Activated gamma-delta T cell treated with anti-CD3 and anti-CD28 coated beads, Interleukin-2, amount 50 U/mL, for 16 hours (primary cell): ENCODE data around the gene LNPEP.

Experiments used
- DNase-seq: peaks from one replicate; pipeline ENCODE4 v3.0.0-alpha.2; 2020; ENCODE audit warnings: low read depth

Gene LNPEP

GRCh38 chr5:96961053-96961452, 25.2 kb downstream of the LNPEP start:
- DNase-seq, result no peak

- DNase-seq, result no peak
These were observed 26.7 kb downstream of the LNPEP start for GRCh38 chr5:96962540-96962991.

GRCh38 chr5:96963267-96963666, 27.4 kb downstream of the LNPEP start:
- DNase-seq, result no peak

GRCh38 chr5:96966801-96967200, 30.9 kb downstream of the LNPEP start:
- no peak for DNase-seq

- no peak for DNase-seq
These were observed 31.5 kb downstream of the LNPEP start for GRCh38 chr5:96967400-96967799.

GRCh38 chr5:96968074-96968473, 32.2 kb downstream of the LNPEP start:
- no peak for DNase-seq

GRCh38 chr5:96968614-96969013, 32.7 kb downstream of the LNPEP start:
- no peak for DNase-seq

DNA sequence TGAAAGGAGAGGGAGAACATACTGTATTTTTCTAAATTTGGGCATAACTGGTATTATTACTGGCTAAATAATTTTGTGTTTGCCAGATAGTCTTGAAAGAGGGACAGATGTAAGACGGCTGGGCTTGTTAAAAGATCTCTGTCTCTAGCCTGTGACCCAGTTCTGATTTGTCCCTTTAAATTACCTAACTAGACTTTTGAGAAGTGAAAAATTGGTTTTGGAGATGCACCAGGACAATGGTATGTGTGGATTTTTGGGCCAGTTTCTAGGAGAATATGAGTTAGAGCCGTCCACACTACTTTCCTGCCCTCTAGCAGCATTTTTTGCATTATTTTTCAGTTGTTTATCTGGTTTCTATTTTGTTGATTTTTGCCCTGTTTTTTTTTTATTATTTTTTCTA, 33.5 kb downstream of the LNPEP start:
- DNase-seq, result no peak

- DNase-seq, result no peak
These were observed 36.9 kb downstream of the LNPEP start for GRCh38 chr5:96972599-96973334.

GRCh38 chr5:96973532-96974401, 37.9 kb downstream of the LNPEP start:
- no peak for DNase-seq

DNA sequence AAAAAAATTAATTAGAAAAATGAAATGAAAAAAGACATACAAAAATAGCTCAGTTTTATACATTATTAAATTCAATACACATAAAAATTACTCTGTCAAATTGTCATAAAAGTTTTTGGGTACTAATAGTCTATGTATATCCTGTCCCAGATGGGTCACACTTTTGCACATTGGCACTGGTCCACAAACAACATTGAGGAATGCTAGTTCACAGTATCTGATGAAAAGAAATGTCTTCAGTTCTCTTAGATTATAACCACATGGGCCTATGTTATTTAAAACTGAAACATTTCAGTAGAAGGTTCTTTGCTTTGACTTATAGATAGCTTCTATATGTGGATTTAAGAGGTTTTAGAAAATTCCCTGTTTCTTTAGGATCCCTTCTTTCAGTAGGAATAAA, 39.8 kb downstream of the LNPEP start:
- DNase-seq, result no peak

GRCh38 chr5:96977228-96977627, 41.3 kb downstream of the LNPEP start:
- no peak for DNase-seq

DNA sequence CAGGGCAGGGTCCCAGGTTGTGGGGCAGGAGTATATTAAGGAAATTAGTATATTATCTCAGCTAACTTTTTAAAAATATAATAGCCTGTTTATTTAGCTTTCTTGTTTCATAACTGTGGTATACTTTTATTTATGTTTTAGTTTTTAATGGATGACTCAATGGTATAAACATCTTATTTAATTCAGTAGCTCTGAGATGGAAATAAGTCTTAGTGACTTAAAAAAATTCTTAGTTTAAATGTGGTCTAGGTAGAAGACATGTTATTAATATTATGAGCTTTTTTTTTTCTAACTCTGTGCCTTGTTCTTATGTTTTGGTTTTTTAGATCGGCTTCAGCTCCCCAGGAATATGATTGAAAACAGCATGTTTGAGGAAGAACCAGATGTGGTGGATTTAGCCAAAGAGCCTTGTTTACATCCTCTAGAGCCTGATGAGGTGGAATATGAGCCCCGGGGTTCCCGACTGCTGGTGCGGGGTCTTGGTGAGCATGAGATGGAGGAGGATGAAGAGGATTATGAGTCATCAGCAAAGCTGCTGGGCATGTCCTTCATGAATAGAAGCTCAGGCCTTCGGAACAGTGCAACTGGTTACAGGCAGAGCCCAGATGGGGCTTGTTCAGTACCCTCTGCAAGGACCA, 43.1 kb downstream of the LNPEP start:
- DNase-seq, result no peak

DNA sequence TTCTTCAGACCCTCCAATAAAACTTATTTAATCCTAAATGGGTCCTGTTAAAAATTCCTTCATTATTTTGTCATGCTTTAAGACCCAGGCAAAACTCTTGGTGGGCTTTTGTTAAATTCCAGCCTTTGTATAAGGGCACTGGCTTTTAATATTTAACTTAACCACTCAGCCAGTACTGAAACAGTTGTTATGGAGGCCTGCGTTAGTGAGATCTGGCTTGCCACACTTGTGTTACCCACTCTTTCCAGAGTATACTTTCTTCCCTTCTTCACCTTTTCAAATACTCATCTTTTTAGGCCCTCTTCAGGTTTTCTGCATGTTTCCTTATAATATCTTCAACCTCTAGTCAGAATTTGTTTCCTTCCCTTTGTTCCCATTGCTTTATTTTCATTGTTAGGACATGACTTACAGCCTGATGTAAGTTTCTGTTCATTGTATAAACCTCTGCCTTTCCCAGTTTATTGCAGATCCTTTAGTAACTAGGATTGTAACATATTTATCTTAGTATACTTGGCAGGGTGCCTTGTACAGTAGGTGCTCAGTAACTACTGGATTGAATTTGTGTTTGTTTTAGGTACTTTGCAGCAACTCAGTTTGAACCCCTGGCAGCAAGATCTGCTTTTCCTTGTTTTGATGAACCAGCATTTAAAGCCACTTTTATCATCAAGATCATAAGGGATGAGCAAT, 48.8 kb downstream of the LNPEP start:
- no peak for DNase-seq

DNA sequence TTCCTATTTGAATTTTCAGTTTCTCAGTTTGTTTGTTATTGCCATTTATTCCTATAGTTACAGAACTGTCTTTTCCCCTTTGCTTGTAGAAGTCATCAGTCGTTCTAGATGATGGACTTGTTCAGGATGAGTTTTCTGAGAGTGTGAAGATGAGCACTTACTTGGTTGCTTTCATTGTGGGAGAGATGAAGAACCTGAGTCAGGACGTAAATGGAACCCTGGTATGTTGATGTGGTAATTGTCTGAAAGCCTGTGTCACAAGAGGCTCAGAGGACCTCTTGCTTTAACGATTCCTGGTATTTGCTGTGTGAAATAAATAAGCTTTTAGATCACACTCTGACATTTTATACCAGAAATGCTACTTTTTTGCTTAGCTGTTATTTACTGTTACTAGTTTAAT, 50.6 kb downstream of the LNPEP start:
- no peak for DNase-seq

- no peak for DNase-seq
These were observed 54.2 kb downstream of the LNPEP start for GRCh38 chr5:96990102-96990501.

DNA sequence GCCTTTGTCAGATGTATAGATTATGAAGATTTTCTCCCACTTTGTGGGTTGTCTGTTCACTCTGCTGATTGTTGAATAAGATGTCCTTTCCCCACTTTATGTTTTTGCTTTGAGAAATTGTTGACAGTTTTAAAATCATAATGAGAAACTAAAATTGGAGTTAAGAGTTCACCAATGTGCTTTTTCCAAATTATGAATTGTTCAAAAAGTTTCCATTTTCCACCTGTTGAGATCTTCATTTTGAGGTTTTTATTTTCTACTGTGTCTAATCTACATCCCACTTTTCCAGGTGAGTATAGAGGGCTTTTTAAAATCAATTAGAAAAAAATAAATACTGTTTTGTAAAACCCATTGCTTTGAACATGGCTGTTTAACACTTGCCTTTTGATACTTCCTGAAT, 55.8 kb downstream of the LNPEP start:
- DNase-seq, result no peak

DNA sequence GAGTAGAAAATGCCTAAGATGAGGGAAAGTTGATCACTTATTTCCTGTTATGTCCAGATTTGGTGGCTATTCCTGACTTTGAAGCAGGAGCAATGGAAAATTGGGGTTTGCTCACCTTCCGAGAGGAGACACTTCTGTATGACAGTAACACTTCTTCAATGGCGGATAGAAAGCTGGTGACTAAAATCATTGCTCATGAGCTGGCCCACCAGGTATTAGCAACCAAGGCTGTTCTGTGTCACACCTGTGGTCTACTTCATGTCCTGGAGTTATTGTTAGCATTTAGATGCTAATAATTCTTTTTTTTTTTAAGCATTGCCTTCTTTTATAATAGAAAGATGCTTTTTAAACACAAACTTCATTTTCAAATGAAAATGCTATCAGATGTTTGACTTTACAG, 57.9 kb downstream of the LNPEP start:
- DNase-seq, result no peak

DNA sequence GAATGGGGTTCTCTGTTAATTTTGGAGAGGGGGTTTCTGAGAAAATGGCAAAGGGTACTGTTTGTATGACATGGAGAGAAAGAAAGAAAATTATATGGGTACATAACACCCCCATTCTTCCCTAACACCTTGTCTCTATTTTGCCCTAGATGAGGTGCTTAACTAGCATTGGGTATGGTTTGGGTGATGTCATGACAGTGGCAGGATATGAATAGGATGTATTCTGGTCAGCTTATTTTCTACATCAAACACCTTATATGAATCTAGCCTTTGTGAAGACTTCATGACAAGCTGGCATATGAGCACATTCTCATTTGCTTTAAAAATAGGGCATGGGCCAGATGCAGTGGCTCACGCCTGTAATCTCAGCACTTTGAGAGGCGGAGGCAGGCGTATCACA, 58.6 kb downstream of the LNPEP start:
- no peak for DNase-seq

DNA sequence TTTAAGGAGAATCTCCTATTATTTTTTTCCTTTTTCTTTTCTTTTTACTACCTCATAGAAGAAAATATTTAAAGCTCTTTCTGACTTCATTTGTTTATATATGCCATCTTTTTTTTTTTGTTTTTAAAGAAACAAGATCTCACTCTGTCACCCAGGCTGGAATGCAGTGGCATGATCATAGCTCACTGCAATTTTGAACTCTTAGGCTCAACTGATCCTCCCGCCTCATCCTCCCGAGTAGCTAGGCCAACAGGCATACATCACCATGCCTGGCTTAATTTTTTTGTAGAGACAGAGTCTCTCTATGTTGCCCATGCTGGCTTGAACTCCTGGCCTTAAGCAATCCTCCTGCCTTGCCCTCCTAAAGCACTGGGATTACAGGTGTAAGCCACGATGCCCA, 59.5 kb downstream of the LNPEP start:
- no peak for DNase-seq

GRCh38 chr5:96997265-96997859, 61.5 kb downstream of the LNPEP start:
- no peak for DNase-seq

- no peak for DNase-seq
These were observed 64.0 kb downstream of the LNPEP start for GRCh38 chr5:96999856-97000255.
